NB4 (cell line): ENCODE measurements around the gene GPRIN2.
"Not testable (repeated sequence)": the region's sequence is repeated elsewhere in the genome, so short reads cannot be mapped to it uniquely, and the experiment has no call there.

ENCODE experiments used
- DNase-seq: peaks from one replicate; pipeline ENCODE4 v3.0.0; 2010; ENCODE audit warnings: low read depth
- H3K4me3 ChIP-seq: one replicate; pipeline ENCODE4 v1.5.1; 2011; ENCODE audit warnings: mild to moderate bottlenecking, low read depth, low read length, moderate library complexity
- MYC ChIP-seq: IDR thresholded peaks from 2 replicates; pipeline ENCODE4 v1.6.1; 2011; ENCODE audit warnings: low read depth, low read length
- POLR2A ChIP-seq: IDR thresholded peaks from 2 replicates; pipeline ENCODE4 v1.6.1; 2011; ENCODE audit warnings: mild to moderate bottlenecking; ENCODE audit not compliant: insufficient read length; ENCODE audit errors: extremely low read depth
- TF ChIP-seq, protein P1 (sequence below): IDR thresholded peaks from one replicate; pipeline ENCODE4 v1.5.1; 2012; ENCODE audit warnings: low read depth, low read length
- TF ChIP-seq, protein P2 (sequence below): IDR thresholded peaks from 2 replicates; pipeline ENCODE4 v1.6.1; 2011; ENCODE audit warnings: low read depth, low read length

Gene GPRIN2

DNA sequence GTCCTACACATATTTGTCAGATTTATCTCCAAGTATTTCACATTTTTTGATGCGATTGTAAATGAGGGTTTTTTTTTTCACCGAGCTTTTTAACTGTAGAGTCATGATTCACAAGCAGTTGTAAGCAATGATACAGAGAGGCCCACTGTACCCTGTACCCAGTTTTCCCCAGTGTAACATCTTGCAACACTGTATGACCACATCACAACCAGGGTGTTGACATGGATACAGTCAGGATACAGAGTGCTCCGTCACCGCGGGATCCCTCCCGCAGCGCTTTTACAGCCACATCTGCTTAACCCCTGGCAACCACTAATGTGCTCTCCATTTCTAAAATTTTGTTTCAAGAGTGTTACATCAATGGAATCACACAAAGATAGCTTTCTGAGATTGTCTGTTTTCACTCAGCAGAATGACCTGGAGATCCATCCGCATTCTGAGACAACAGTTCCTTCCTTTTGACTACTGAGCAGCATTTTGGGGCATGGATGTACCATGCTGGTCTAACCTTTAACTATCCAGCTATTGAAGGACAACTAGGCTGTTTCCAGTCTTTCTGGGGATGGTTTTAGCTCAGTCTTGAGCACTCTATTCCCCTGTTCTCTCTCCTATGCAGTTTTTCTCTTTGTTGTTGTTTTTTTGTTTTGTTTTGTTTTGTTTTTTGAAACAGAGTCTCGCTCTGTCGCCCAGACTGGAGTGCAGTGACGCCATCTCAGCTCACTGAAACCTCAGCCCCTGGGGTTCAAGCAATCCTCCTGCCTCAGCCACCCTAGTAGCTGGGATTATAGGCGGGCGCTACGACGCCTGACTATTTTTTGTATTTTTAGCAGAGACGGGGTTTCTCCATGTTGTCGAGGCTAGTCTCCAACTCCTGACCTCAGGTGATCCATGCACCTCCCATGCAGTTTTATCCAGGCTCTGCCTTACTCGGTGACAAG lies 25.9 kb downstream of the GPRIN2 start:
- DNase-seq = peak; percentile 92
- TF ChIP-seq, protein P1, sequence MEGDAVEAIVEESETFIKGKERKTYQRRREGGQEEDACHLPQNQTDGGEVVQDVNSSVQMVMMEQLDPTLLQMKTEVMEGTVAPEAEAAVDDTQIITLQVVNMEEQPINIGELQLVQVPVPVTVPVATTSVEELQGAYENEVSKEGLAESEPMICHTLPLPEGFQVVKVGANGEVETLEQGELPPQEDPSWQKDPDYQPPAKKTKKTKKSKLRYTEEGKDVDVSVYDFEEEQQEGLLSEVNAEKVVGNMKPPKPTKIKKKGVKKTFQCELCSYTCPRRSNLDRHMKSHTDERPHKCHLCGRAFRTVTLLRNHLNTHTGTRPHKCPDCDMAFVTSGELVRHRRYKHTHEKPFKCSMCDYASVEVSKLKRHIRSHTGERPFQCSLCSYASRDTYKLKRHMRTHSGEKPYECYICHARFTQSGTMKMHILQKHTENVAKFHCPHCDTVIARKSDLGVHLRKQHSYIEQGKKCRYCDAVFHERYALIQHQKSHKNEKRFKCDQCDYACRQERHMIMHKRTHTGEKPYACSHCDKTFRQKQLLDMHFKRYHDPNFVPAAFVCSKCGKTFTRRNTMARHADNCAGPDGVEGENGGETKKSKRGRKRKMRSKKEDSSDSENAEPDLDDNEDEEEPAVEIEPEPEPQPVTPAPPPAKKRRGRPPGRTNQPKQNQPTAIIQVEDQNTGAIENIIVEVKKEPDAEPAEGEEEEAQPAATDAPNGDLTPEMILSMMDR = no peak
- TF ChIP-seq, protein P2, sequence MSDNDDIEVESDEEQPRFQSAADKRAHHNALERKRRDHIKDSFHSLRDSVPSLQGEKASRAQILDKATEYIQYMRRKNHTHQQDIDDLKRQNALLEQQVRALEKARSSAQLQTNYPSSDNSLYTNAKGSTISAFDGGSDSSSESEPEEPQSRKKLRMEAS = peak; percentile 42; the same call in 1 of the 2 replicates
- H3K4me3 ChIP-seq = no peak overlapping the region

DNA sequence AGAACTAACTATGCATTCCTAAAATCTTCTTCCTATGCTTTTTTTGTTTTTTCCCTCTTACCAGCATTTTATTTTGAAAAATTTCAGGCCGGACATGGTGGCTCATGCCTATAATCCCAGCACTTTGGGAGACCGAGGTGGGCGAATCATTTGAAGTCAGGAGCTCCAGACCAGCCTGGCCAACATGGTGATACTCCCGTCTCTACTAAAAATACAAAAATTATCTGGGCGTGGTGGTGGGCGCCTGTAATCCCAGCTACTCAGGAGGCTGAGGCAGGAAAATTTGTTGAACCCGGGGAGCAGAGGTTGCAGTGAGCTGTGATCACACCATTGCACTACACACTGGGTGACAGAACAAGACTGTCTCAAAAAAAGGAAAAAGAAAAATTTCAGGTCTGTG lies 26.7 kb downstream of the GPRIN2 start:
- not testable (repeated sequence) for DNase-seq, H3K4me3 ChIP-seq

DNA sequence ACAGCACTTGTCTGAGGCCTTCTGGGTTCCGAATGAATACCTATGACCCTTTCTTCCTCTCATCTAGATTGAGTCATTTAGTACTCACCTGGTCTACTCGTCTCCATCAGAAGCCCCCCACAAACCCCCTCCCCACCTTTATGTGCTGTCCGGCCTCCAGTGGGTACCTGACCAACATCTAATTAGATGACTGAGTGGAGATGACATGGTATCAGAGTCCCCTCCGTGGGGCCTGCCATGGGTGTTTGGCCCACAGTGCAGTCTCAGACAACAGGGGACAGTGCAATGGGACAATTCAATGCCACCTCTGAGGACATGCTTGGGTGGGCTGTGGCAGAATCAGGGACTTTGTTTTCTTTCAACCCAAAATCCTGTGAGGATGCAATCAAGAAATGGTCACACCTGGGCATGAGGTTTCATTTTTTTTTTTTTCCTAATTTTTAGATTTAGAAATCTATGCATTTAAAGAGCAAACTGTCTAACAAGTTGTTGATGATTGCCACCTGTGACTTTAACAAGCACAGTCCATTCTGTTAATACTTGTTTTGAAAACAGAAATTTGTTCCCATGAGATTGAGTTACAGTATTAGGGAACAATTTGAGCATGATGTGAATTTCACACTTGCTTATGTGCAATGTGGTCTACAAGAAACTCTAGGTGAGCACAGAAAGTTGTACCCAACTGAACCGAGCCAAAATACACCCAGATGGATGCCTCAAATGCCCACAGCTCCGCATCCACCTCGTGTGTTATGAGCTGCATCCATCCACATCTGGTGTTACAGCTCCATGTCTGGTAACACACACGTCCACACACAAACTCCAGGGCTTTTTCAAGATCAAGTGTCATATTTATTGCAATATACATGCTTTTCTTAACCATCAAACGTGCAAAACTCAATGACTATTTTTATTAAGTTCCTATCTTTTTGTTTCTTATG lies 27.5 kb downstream of the GPRIN2 start:
- H3K4me3 ChIP-seq = no peak overlapping the region
- no peak for TF ChIP-seq MYC
- TF ChIP-seq, protein P1 = no peak
- TF ChIP-seq POLR2A = no peak
- TF ChIP-seq, protein P2 = no peak
- no peak for DNase-seq

DNA sequence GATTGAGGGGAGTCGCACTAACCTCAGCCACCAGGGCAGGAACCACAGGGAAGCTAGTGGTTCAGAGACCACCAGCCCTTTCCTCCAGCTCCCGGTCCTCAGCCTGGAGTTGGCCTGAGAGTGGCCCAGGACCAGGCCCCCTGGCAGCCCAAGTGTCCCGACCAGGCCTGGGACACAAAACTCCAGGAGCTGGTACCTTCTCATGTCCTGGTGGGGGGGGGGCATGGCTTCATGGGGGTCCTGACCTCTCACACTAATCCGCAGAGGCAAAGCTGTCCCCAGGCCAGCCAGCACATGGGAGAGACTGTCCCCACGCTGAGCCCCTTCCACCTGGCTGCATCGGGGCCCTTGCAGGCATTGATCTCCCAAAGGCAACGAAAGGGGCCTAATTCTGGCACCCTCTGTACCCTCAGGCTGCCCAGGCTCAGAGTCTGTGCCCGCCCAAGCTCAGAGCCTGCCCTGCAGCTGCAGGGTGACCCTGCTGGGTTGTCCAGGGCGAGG lies 28.2 kb downstream of the GPRIN2 start:
- H3K4me3 ChIP-seq = no peak overlapping the region
- TF ChIP-seq POLR2A = no peak
- TF ChIP-seq, protein P1 = no peak
- TF ChIP-seq, protein P2 = no peak
- no peak for TF ChIP-seq MYC
- DNase-seq = no peak

DNA sequence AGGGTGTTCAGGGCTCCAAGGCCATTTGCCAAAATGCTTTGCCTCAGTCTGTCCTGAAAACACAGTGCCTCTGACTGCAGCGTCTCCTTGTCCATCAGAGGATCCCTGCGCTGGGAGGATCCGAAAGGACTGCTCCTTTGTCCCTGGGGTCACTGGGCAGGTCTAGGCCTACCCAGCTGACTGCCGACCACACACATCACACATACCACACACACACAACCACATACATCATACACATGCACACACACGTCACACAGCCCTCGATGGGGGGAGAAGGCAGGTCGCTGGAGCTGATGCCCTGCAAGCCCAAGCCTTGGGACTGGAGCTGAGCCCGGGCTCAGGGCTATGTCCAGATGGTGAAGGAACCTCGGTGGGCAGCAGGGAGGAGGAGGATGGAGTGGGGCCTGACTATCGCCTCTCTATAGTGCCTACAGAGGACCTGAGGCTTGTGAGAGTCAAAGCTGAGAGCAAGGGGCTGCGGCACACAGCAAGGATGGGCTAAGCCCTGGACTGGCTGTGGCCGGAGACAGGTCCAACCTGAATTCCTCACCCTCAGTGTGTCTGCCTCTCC lies 29.1 kb downstream of the GPRIN2 start:
- DNase-seq = no peak
- TF ChIP-seq POLR2A = no peak
- TF ChIP-seq, protein P1 = no peak
- TF ChIP-seq, protein P2 = no peak
- no peak for TF ChIP-seq MYC
- no peak overlapping the region for H3K4me3 ChIP-seq
